ENCODE measurements around the gene RPL35A. TPM values are rescaled to one million over a fixed set of nuclear protein-coding genes. Genes with fewer than 3 reads are reported as not detected.

The RPL35A gene
- total RNA-seq, 1 donor from 2014 or later: 775 TPM

- Histone ChIP-seq H3K27ac (replicated peaks) (no peak overlapping the region), H3K9me3 (replicated peaks) (no peaks in the 10 kb centered on the region), H3K4me1 (no peaks in the 10 kb centered on the region), H3K36me3 (peaks cover 4% of the 10 kb centered on the region), H3K4me3 (no peak overlapping the region), H3K27me3 (ENCODE audit: low read depth) (no peaks in the 10 kb centered on the region)
- intact Hi-C loops (cut with micrococcal nuclease): no loop called here
- DNase-seq: no peak
- TF ChIP-seq CTCF (IDR thresholded peaks at IDR 0.05; ENCODE audit: borderline replicate concordance): no peak
Observed at GRCh38 chr3:197936819-197937384, 13.1 kb upstream of the RPL35A start.

- no peak for DNase-seq
- no peak overlapping the region for H3K4me3 ChIP-seq
- no peaks in the 10 kb centered on the region for H3K9me3 ChIP-seq (replicated peaks)
- no peaks in the 10 kb centered on the region for H3K4me1 ChIP-seq
- no peak overlapping the region for H3K27ac ChIP-seq (replicated peaks)
- H3K36me3 ChIP-seq: peaks cover 5% of the 10 kb centered on the region
- no peaks in the 10 kb centered on the region for H3K27me3 ChIP-seq (ENCODE audit: low read depth)
- intact Hi-C loops (cut with micrococcal nuclease): no loop called here
- no peak for TF ChIP-seq CTCF (IDR thresholded peaks at IDR 0.05; ENCODE audit: borderline replicate concordance)
Observed at GRCh38 chr3:197940745-197941384, 9.1 kb upstream of the RPL35A start.

GRCh38 chr3:197942956-197943556 lies 6.9 kb upstream of the RPL35A start:
- H3K27me3 ChIP-seq (ENCODE audit: low read depth): no peaks in the 10 kb centered on the region
- no peak overlapping the region for H3K27ac ChIP-seq (replicated peaks)
- intact Hi-C loops (cut with micrococcal nuclease): no loop called here
- DNase-seq: no peak
- H3K36me3 ChIP-seq: peaks cover 5% of the 10 kb centered on the region
- peak; percentile 83 for TF ChIP-seq CTCF (IDR thresholded peaks at IDR 0.05; ENCODE audit: borderline replicate concordance)
- no peaks in the 10 kb centered on the region for H3K9me3 ChIP-seq (replicated peaks)
- H3K4me1 ChIP-seq: no peaks in the 10 kb centered on the region
- no peak overlapping the region for H3K4me3 ChIP-seq

- peak overlapping the region; percentile 94 for H3K27ac ChIP-seq (replicated peaks)
- no peaks in the 10 kb centered on the region for H3K27me3 ChIP-seq (ENCODE audit: low read depth)
- intact Hi-C loops (cut with micrococcal nuclease): no loop called here
- no peak for TF ChIP-seq CTCF (IDR thresholded peaks at IDR 0.05; ENCODE audit: borderline replicate concordance)
- H3K4me1 ChIP-seq: peaks cover 47% of the 10 kb centered on the region
- no peak for DNase-seq
- H3K9me3 ChIP-seq (replicated peaks): no peaks in the 10 kb centered on the region
- H3K36me3 ChIP-seq: peaks cover 33% of the 10 kb centered on the region
- peak overlapping the region; percentile 74 for H3K4me3 ChIP-seq
Observed at GRCh38 chr3:197949191-197949777, 706 bp upstream of the RPL35A start.

- Histone ChIP-seq H3K9me3 (replicated peaks) (no peaks in the 10 kb centered on the region), H3K27me3 (ENCODE audit: low read depth) (no peaks in the 10 kb centered on the region), H3K4me1 (peaks cover 61% of the 10 kb centered on the region), H3K4me3 (peak overlapping the region; percentile 74), H3K27ac (replicated peaks) (peak overlapping the region; percentile 94), H3K36me3 (peaks cover 47% of the 10 kb centered on the region)
- no peak for TF ChIP-seq CTCF (IDR thresholded peaks at IDR 0.05; ENCODE audit: borderline replicate concordance)
- intact Hi-C loops (cut with micrococcal nuclease): no loop called here
- DNase-seq: no peak
Observed at GRCh38 chr3:197950677-197951061, 679 bp downstream of the RPL35A start.

Data from left ventricle myocardium inferior (tissue), 1 donor.